22Rv1 (cell line): Measurements from ENCODE around the gene APOBEC3A.

Experiments used
- CTCF ChIP-seq: fragments of 450-650 bp; IDR thresholded peaks from 2 replicates; pipeline ENCODE4 v1.5.1; 2017; ENCODE audit warnings: mild to moderate bottlenecking
- ZFX ChIP-seq: fragments of 450-650 bp; IDR thresholded peaks from 2 replicates; pipeline ENCODE4 v1.6.1; 2017; ENCODE audit warnings: antibody characterized with exemption, borderline replicate concordance

GRCh38 chr22:38927033-38927781, 30.2 kb upstream of the APOBEC3A start:
- TF ChIP-seq CTCF (peak; percentile 94), ZFX (no peak)
